Body of pancreas (tissue), 4 donors: Measurements from ENCODE around the gene LENG9. TPM values are rescaled to one million over a fixed set of nuclear protein-coding genes. Genes with fewer than 3 reads are reported as not detected.

ENCODE experiments used
- ATAC-seq: fragments of 150-250 bp; one replicate; pipeline ENCODE4 v1.9.1; 2016
- DNase-seq, 4 donors: peaks; one replicate each; pipeline ENCODE4 v3.0.0-alpha.2; 2019
- H3K27ac ChIP-seq, 4 donors: fragments of 200-600 bp; sonication (generic); 1 replicate in 3 of 4; 2 replicates in 1 of 4; pipeline versions ENCODE4 v1.5.1 to v1.6.1; 2016 to 2019; ENCODE audit warnings: mild to moderate bottlenecking in 1 of 4, mixed read lengths in 1 of 4, moderate library complexity in 1 of 4
- H3K27me3 ChIP-seq, 2 donors: fragments of 200-600 bp; sonication (generic); one replicate each; pipeline ENCODE4 v1.6.0; 2016; ENCODE audit warnings: mild to moderate bottlenecking in 1 of 2
- H3K36me3 ChIP-seq, 2 donors: fragments of 200-600 bp; sonication (generic); replicated peaks in 1 of 2; 2 replicates each; pipeline ENCODE4 v1.5.1; 2016; ENCODE audit warnings: low read depth in 2 of 2; ENCODE audit not compliant: insufficient read depth in 1 of 2
- H3K4me1 ChIP-seq: fragments of 200-600 bp; sonication (generic); one replicate; pipeline ENCODE4 v1.6.0; 2016
- H3K4me3 ChIP-seq, 2 donors: fragments of 200-600 bp; sonication (generic); 1 replicate in 1 of 2; 2 replicates in 1 of 2; pipeline ENCODE4 v1.5.1; 2016 to 2019
- H3K9me3 ChIP-seq, 3 donors: fragments of 200-600 bp; sonication (generic); 1 replicate in 2 of 3; 2 replicates in 1 of 3; pipeline ENCODE4 v1.5.1; 2016
- POLR2A ChIP-seq, 3 donors: fragments of 450-650 bp; IDR thresholded peaks; one replicate each; pipeline ENCODE4 v1.6.1; 2016; ENCODE audit warnings: antibody characterized with exemption in 3 of 3, mild to moderate bottlenecking in 2 of 3
- WGBS, 2 donors: methylation state at CpG; one replicate each; pipeline ENCODE4 v1.1.5; 2017; 5-methylcytosine and 5-hydroxymethylcytosine counted together
- intact Hi-C: fragments of 100-400 bp; cut with DNase I; formaldehyde crosslinking; loops from one replicate; pipeline ENCODE4 v1.15.1; 2023
- total RNA-seq, 2 donors: library from RNA; depleted of rRNA; stranded (reverse); fragments of >200 nt; gene quantifications; one replicate each; pipeline ENCODE4 v1.1.0, GENCODE V29; 2016
- TF ChIP-seq, protein P1 (sequence below), 7 experiments: fragments of 450-650 bp in 4 of 7; fragments of 200-600 bp in 3 of 7; sonication (generic) in 3 of 7; IDR thresholded peaks; one replicate each; pipeline ENCODE4 v1.5.1; 2016 to 2019; ENCODE audit warnings: antibody characterized with exemption in 7 of 7

LENG9 gene
- total RNA-seq, 2 donors from 2014 or later = 21.8 to 25.7 TPM

DNA sequence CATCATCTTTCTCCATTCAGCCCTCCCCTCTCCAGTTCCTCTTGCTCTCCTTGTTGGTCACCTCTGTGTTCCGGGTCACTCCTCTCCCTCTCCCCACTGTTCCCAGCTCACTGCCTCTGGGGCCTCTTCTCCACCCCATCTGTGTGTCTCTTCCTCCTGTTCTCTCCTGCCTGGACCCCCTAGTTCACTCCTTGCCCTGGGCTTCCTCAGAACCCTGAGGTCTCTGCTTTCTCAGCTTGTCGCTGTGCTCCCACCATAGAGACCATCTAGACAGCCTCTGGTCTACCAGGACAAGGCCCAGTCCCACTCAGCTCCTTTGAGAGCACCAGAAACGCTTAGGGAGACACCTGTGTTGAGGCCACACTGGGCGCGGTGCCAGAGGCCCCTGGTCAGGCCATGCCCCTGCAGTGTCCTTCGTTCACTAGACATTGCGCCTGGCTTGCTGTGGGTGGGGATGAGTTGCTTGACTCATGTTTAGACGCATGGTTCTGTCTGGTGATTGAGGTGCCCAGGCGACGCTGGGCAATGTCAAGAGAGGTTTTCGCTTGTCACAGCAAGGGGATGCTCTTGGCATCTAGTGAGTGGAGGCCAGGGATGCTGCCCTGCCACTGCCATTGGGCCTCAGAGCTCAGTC, 4.8 kb downstream of the LENG9 start:
- intact Hi-C loops = loop anchor here (10.0 kb wide), 1 partner anchor 1216 kb away; the partner anchor contains the start of gene EPN1
- DNase-seq (no peak), ATAC-seq (no peak)
- Histone ChIP-seq H3K4me1 (peaks cover 61% of the 10 kb centered on the region), H3K9me3 (no peaks in the 10 kb centered on the region), H3K4me3 (no peak overlapping the region), H3K27ac (peak overlapping the region; percentile 66 to 99 (median 98)), H3K36me3 (peaks cover 29 to 55% of the 10 kb centered on the region in 2 donors), H3K27me3 (no peaks in the 10 kb centered on the region)
- TF ChIP-seq, protein P1, sequence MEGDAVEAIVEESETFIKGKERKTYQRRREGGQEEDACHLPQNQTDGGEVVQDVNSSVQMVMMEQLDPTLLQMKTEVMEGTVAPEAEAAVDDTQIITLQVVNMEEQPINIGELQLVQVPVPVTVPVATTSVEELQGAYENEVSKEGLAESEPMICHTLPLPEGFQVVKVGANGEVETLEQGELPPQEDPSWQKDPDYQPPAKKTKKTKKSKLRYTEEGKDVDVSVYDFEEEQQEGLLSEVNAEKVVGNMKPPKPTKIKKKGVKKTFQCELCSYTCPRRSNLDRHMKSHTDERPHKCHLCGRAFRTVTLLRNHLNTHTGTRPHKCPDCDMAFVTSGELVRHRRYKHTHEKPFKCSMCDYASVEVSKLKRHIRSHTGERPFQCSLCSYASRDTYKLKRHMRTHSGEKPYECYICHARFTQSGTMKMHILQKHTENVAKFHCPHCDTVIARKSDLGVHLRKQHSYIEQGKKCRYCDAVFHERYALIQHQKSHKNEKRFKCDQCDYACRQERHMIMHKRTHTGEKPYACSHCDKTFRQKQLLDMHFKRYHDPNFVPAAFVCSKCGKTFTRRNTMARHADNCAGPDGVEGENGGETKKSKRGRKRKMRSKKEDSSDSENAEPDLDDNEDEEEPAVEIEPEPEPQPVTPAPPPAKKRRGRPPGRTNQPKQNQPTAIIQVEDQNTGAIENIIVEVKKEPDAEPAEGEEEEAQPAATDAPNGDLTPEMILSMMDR (IDR thresholded peaks at IDR 0.05) = no peak
- peak in 1 of 3 donors; percentile 6 for TF ChIP-seq POLR2A (IDR thresholded peaks at IDR 0.05)
- 59 to 71% methylated on average over 7 to 11 of the region's 11 CpGs for WGBS, 2 donors

DNA sequence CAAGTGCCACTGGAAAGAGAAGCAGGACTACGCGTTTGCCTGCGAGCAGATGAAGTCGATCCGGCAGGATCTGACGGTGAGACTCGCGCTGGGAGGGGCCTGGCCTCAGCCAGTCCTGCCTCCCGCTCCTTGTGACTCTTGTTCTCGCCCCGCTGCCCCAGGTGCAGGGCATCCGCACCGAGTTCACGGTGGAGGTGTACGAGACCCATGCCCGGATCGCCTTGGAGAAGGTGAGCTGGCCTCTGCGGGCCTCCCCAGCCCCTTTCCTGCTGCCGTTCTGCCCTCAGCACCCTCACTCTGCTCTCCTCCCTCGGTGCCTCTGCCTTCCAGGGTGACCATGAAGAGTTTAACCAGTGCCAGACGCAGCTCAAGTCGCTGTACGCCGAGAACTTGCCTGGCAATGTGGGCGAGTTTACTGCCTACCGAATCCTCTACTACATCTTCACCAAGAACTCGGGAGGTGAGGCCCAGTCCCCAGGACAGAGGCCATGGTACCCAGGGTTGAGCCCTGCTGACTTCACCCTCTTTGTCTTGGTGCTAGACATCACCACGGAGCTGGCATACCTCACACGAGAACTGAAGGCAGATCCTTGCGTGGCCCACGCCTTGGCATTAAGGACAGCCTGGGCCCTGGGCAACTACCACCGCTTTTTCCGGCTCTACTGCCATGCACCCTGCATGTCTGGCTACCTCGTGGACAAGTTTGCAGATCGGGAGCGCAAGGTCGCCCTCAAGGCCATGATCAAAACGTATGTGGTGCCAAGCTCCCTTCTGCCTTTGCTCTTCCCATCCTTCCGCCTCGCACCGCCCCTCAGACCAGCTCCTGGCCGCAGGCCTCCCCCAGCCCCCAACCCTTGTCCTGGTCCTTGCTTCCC, 5.6 kb downstream of the LENG9 start:
- Histone ChIP-seq H3K4me3 (no peak overlapping the region), H3K36me3 (peaks cover 36 to 62% of the 10 kb centered on the region in 2 donors), H3K27ac (peak overlapping the region; percentile 66 to 99 (median 98)), H3K4me1 (peaks cover 63% of the 10 kb centered on the region), H3K27me3 (no peaks in the 10 kb centered on the region), H3K9me3 (no peaks in the 10 kb centered on the region)
- DNase-seq (peak in 1 of 4 donors; percentile 13), ATAC-seq (no peak)
- 83 to 89% methylated on average over 36 to 42 of the region's 42 CpGs for WGBS, 2 donors
- intact Hi-C loops = loop anchor here (10.0 kb wide), 1 partner anchor 1217 kb away; the partner anchor contains the start of gene EPN1
- TF ChIP-seq, protein P1 (IDR thresholded peaks at IDR 0.05) = no peak
- no peak for TF ChIP-seq POLR2A (IDR thresholded peaks at IDR 0.05)

DNA sequence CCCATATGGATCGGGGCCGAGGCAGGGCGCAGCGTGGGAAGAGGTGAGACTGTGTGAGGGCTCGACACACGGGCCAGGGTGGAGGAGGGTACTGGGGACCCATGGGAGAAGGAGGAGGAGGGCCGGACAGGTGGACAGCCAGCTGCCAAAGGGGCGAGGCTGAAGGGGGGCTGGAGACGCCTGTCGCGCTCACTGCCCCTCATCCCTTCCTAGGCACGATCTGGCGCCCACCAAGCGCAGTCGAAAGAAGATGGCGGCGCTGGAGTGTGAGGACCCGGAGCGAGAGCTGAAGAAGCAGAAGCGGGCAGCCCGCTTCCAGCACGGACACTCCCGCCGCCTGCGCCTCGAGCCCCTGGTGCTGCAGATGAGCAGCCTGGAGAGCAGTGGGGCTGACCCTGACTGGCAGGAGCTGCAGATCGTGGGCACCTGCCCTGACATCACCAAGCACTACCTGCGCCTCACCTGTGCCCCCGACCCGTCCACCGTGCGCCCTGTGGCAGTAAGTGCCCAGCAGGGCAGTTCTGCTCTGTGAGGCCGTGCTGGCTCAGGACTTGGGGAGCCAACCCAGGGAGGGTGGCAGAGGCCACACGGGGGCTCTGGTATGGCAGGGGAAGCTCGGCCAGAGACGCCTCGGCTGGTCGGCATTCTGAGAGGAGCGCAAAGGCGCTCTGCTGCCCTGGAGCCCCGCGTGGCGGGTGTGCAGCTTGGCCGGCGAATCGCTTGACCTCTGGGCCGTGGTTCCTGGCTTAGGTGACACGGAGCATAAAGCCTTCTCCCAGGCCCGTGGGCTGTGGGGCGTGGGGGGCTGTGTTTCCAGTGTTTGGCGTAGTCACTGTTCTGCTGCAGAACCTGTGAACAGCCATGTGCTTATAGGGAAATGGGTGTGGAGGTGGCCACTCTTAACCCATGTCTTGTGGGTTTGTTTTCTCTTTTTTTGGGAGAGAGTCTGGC, 6.9 kb downstream of the LENG9 start:
- intact Hi-C loops = loop anchor here (10.0 kb wide), 1 partner anchor 1218 kb away; the partner anchor contains the start of gene EPN1
- WGBS, 2 donors = 88 to 92% methylated on average over 19 to 50 of the region's 51 CpGs
- Histone ChIP-seq H3K4me3 (no peak overlapping the region), H3K27ac (peak overlapping the region in 2 of 4 donors; percentile 32 to 98), H3K9me3 (no peaks in the 10 kb centered on the region), H3K27me3 (no peaks in the 10 kb centered on the region), H3K4me1 (peaks cover 63% of the 10 kb centered on the region), H3K36me3 (peaks cover 39 to 68% of the 10 kb centered on the region in 2 donors)
- DNase-seq (no peak), ATAC-seq (no peak)
- TF ChIP-seq, protein P1 (IDR thresholded peaks at IDR 0.05) = no peak
- no peak for TF ChIP-seq POLR2A (IDR thresholded peaks at IDR 0.05)

DNA sequence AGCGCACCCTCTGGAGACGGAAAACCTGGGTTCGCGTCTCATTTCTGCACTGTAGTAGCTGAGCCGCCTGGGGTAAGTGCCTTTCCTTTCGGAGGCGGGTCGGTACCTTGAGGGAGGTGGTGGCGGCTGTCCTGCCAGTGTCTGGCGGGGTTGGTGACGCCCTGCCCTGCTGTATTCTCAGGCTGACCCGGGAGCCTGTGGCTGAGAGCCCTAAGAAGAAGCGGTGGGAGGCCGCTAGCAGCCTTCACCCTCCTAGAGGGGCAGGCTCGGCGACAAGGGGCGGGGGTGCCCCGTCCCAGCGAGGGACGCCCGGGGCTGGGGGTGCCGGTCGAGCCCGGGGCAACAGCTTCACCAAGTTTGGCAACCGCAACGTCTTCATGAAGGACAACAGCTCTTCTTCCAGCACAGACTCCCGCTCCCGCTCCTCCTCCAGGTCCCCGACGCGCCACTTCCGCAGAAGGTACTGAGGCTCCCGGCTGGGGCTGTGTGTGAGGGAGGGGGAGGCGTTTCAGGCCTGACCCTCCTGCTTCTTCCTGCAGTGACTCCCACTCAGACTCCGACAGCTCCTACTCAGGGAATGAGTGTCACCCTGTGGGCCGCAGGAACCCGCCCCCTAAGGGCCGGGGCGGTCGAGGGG, 7.7 kb downstream of the LENG9 start:
- no peak for ATAC-seq
- H3K36me3 ChIP-seq = peaks cover 39 to 67% of the 10 kb centered on the region in 2 donors
- 91 to 96% methylated on average over 25 to 31 of the region's 40 CpGs for WGBS, 2 donors

More for the DNA sequence above, 7.7 kb downstream of the LENG9 start:
- TF ChIP-seq, protein P1 (IDR thresholded peaks at IDR 0.05) = no peak
- TF ChIP-seq POLR2A (IDR thresholded peaks at IDR 0.05) = no peak
- no peak for DNase-seq
- H3K27me3 ChIP-seq = no peaks in the 10 kb centered on the region
- H3K9me3 ChIP-seq = no peaks in the 10 kb centered on the region
- intact Hi-C loops = loop anchor here (10.0 kb wide), 1 partner anchor 1219 kb away; the partner anchor contains the start of gene EPN1
- no peak overlapping the region for H3K4me3 ChIP-seq
- H3K27ac ChIP-seq = peak overlapping the region in 1 of 4 donors; percentile 22
- H3K4me1 ChIP-seq = peaks cover 63% of the 10 kb centered on the region
